Activated effector memory CD4-positive, alpha-beta T cell treated with anti-CD3 and anti-CD28 coated beads, Interleukin-2, amount 50 U/mL, for 16 hours (primary cell): Measurements from ENCODE around the gene IL23R.
A peak's percentile ranks its signal among the peaks of the same experiment; 100 is the strongest.
"Not testable (repeated sequence)": the region's sequence is repeated elsewhere in the genome, so short reads cannot be mapped to it uniquely, and the experiment has no call there.

Experiments
- DNase-seq: peaks from one replicate; pipeline ENCODE4 v3.0.0-alpha.2; 2020

The IL23R gene, protein sequence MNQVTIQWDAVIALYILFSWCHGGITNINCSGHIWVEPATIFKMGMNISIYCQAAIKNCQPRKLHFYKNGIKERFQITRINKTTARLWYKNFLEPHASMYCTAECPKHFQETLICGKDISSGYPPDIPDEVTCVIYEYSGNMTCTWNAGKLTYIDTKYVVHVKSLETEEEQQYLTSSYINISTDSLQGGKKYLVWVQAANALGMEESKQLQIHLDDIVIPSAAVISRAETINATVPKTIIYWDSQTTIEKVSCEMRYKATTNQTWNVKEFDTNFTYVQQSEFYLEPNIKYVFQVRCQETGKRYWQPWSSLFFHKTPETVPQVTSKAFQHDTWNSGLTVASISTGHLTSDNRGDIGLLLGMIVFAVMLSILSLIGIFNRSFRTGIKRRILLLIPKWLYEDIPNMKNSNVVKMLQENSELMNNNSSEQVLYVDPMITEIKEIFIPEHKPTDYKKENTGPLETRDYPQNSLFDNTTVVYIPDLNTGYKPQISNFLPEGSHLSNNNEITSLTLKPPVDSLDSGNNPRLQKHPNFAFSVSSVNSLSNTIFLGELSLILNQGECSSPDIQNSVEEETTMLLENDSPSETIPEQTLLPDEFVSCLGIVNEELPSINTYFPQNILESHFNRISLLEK

DNA sequence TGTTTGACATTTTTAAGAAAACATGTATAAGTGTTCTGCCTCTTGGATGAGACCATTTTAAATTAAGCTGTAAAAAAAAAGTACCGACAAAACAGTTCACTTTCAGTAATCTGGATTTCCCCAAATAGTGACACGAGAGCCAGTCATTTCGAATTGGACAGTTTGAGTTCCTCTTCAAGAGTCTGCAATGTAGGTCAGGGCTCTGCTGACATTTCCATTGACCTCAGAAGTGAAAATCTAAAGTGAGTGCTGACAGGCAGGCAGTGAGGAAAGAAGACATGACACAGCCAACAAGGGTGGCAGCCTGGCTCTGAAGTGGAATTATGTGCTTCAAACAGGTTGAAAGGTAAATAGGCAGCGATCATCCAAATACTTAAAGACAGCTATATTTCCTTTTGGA, at the start of gene IL23R:
Gene IL23R (plus strand): TSS at position 259 of the 400 bp plus-strand sequence. CDS start 1,667 bp downstream, outside the sequence.
- DNase-seq = peak; percentile 70

DNA sequence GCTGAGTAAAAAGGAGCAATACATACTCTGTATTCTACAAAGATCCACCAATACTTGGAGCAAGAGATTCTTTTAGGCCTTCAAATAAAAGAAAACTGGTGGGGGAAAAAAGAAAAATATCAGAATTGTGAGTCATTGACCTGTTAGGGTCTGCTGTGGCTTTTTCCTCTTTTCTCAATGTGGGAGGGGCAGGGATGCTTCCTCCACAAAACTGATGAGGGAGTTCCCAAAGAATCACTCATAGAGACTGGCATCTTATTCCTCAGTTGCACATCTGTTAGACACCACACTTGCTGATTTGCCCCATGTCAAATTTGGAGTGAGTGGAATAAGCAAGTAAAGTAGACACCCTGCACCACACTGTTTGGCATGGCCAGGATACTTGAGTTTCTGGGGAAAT, 48.1 kb upstream of the IL23R start:
- no peak for DNase-seq

DNA sequence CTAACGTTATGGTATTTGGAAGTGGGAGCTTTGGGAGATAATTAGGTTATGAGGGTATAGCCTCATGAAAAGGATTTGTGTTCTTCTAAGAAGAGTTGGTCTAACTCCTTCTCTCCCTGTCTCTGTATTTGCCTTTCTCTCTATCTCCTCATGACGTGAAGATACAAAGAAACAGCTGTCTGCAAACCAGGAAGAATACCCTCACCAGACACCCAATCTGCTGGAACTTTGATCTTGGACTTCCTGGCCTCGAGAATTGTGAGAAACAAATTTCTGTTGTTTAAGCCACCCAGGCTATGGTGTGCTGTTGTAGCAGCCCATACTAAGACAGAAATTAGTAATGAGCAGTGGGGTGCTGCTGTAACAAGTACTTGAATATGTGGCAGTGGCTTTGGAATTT, 47.6 kb upstream of the IL23R start:
- DNase-seq = no peak

DNA sequence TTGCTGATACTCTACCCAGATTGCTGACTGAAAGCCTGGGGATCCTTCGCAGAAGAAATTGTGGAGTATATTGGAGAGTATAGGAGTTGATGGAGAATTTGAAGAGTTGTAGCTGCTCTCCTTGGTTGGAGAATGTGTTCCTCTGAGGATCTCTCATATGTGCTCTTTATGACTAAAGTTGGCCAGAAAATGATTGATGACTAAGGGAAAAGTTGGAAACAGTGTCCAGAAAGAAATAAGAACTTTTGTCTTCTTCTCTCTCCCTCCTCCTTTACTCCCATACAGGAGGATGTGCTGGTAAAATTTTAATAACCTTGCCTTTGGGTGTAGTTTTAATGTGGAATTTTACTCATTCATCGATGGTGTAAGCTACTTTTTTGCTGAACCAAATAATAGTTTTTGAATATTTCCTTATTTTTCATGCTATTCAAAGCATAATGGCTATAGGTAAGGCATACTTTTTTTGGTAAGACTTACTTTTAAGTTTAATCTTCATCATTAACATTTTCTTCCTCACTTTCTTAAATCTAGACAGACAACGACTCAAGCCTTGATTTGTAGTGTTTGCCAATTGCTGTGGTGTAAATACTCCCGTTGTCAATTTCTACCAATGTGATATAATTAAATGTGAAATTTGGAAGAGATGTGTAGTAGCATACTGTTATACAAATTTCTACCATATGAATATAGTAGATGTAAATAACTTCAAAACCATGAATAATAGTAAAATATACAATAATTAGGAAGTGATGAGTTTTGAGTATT, 45.2 kb upstream of the IL23R start:
- DNase-seq = no peak

DNA sequence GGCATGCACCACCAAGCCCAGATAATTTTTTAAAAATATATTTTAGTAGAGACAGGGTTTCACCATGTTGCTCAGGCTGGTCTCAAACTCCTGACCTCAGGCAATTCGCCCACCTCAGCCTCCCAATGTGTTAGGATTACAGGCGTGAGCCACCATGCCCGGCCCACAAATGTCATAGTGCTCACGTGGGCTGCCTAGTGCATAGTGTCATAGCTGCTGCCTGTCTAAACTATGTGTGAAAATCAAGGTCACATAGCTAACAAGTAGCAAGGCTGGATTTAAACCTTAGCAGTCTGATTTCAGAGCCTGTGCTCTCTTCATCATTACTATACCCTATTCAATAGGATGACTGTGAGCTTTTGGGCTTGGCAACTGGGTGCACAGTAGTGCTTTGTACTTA, 41.8 kb upstream of the IL23R start:
- DNase-seq = no peak

DNA sequence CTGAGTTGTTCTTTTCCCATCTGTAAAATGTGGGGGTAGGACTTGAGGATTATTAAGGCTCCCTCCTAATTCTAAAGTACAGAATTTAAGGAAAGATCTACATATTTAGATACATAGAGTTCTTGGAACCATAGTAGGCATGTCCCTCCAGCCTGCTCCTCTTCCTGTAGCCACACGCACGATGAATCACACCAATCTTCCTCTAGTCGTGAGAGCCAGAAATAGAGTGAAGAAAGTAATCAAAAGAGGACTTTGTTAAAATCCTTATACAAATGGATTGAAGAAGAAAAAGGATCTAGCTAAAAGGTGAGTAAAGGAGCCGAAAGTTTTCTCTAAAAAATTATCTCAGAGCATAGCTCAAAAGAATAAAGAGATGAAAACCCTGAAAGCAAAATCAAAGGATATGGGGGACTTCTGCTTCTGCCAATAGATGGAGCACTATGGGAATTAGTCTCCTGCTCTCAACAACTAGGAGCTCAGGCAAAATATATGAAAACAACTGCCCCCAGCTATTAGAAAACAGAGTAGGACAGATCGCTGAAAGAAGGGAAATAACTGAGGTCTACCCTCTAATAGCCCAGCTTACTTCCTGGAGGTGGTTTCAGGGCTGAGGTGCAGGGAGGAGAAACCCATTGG, 40.0 kb upstream of the IL23R start:
- no peak for DNase-seq

DNA sequence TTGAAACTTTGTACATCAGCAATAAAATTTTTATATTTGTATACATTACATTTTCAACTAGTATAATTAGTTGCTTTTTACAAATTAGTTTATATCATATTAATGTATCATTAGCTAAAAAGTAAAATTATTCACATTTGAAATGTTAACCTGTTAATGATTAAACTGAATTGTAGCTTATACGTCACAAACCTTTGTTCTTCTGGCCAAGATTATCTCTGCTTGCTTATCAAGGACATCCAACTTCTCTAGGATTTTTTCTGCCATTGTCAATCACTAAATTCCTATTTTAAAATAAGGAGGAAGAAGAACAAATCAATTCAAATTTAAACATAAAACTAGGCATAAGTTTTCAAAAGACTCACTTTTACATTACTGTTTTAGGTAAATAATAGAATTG, 39.3 kb upstream of the IL23R start:
- DNase-seq = no peak

DNA sequence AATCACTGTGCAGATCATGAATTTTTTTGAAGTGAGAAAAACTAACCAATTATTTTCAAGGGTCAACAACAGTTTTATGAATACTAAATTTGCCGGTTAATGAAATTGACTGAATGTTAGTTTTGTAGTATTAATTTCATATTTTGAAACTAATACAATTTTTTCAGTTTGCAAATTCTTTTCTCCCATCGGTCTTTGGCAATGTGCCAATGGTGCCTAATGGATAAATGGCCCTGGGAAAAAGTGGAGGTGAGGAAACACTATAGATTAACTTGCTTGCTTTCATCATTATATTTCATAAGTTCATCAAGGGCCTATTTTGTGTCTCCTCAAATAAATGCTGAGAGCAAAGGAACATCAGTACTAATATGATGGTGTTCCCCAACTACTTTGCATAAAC, 35.6 kb upstream of the IL23R start:
- DNase-seq = no peak

DNA sequence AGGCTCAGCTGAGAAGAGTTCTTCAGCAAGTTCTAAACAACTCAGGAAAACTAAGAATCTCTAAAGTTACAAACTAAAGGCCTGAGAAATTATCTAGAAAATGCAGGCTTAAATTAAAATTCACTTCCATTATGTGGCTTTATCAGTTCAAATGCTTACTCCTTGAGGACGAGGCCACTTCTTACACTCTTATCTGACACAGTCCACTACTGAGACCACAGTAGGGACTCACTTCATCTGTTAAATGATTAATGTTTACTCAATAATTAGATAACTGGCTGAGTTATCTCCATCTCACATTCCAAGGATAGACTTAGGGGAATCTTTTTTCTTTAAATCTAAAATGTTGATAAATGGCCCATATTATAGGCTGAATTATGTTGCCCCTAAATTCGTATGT, 33.1 kb upstream of the IL23R start:
- DNase-seq = no peak

DNA sequence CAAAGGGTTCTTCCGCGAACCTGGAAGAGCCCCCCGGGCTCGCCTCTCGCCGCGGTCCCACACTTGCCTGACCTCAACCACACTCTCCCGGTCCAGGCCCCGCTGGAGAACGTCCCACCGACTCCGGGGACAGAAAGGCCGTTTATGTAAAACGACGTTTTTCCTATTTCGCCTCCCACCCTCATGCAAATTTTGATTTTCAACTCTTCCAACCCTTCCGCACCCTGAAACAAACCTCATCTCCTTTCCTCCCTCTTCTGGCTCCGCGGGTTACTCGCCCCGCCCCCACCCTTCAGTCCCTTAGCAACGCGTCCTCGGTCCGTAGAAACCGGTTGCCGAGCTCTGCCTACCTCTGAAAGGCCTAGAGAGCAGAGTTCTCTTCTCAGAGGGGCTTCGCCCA, 31.6 kb upstream of the IL23R start, which contains the start of gene C1orf141:
Gene C1orf141 (minus strand): TSS at position 276 of the 400 bp plus-strand sequence. CDS start 7,730 bp downstream, outside the sequence.
- DNase-seq = no peak

DNA sequence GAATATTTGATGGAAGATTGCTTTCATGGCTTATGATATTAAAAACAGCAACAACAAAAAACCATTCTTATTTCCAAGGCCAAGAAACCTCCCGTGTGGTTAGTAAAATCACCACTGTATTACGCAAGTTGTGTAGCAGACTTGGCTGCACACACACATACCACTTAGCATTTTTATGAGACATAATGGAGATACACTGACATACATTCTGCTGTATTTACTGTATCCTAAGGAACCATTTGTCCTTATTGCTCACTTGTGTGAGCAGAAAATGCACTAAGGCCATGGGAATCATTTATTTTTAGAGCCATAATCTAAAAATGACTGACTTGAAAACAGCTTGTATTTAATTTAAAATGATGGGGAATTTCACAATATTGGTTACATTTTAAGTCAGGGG, 30.9 kb upstream of the IL23R start:
- no peak for DNase-seq

DNA sequence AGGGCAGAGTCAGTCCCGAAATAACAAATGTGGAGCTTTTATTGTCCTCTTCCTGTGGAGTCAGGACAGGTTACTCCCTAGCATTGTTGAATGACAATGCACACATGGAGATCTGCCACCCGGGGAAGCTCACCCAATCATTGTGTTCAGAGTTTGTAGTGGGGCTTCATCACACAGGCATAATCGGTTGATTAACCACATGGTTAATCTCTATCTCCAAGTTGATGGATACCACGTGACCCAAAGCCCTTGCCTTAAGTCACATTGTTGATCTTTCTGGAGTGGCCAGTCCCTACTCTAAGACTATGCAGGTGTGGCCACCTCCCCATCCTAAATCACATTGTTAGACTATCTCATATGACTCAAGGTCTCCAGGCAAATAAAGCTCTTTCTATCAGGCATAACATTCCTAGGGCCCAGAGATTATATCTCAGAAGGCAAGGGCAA, 28.9 kb upstream of the IL23R start:
- DNase-seq = no peak

DNA sequence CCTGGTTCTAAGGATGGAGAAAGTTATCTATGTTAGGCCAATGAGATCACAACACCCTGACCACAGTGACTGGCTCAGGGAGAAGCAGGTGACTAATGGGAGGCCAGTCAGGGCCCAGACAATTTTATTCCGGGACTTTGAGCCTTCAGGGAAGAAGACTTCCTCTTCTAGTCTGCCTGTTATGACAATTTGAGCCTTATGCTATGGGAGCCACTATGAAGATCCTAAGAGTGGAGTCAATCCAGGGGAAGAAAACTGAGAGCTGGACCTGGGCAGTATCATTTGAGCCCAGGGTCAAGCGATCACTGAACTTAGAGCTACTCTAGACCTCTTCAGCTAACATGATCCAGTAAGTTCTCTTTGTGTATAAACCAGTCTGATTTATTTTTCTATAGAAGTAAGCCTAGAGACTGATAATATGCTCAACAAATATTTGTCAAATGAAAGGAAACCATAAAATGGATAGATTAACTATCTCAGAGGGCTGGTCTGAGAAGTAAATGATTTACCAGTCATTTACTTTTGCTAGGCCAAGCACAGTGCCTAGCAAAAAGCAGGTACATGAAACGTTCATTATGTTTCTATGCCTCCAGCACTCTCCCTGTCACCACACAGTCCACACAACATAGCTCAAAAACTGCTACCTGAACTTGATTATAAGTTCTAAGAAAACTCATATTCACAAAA, 27.3 kb upstream of the IL23R start:
- no peak for DNase-seq

DNA sequence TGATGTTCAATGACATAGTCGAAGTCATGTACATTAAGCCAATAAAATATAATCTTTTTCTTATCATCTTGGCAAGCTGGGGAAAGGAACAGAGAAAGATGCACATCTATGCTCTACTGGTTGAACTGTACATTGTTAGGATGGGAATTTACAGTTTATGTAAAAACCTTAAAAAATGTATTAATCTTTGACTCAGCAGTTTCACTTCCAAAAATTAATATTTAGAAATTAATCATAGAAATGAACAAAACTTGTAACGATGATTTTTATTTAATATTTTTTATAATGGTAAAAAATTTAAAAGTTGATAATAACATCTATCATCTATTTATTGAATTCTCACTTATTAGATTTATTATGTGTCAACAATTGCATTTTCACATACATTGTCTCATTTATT, 25.8 kb upstream of the IL23R start:
- DNase-seq = no peak

DNA sequence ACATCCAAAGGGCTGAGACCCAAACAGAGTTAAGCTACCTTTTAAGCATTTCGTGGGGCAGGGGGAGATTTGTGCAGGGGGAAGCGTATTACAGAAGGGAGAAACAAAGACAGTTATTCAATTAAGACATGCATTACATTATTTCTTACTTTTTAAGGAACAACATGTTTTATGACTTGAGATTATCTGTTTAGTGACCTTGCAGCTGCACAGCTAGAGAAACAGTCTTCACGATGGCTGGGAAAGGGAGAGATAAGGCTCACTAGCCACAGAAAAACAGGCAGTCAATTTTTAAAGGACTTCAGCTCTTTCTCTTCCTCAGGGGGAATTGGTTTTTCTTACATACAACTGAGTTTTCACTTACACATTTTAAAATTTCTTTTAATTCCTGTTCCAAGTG, 24.4 kb upstream of the IL23R start:
- not testable (repeated sequence) for DNase-seq

DNA sequence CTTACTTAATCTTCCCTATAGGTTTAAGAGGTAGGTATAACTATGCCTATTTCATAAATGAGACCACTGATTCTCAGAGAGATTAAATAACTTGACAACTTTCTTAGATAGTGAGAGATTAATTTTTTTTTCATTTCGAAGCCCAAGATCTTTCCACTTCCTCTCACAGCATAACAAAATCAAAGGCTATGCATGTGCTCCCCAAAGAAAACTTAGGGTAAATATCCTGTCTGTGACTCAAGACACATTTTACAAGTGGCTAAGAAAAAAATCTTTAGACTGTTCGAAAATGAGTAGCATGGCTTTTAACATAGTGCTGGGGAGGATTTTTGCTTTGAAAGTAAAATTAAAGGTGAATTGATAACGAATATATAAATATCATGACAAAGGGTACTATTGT, 23.3 kb upstream of the IL23R start:
- no peak for DNase-seq

DNA sequence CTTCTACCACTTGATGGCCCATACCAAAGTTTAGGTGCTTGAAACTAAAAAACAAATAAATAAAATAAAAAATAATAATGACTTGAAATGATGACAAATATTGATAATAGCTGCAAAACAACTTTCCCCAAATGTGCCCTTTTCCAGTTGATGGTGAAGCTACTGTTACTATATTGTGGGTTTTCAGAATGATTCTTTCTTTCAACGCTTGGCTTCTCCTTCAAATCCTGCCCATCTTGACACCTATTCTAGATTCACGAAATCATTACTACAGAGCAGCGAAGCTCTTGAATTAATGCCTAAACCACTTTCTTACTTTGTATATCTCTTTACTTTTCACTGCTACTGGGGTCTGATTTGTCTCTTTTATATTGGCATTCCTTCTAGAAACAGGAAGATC, 22.3 kb upstream of the IL23R start:
- no peak for DNase-seq

DNA sequence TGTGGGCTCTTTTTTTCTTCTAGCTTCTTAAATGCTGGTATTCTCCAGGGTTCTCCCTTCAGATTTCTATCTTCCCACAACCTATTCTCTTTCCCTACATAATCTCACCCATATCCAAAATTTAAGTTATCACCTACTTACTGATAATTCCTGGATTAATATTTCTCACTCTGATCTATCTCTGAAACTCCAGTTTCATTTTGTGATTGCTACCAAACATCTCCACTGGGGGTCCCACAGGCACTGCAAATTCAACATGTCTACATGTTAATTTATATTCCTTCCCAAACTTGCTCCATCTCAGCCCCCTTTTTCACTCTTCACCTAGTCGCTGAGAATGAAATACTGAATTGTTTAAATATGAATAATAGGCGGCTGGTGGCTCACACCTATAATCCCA, 21.6 kb upstream of the IL23R start:
- DNase-seq = no peak

DNA sequence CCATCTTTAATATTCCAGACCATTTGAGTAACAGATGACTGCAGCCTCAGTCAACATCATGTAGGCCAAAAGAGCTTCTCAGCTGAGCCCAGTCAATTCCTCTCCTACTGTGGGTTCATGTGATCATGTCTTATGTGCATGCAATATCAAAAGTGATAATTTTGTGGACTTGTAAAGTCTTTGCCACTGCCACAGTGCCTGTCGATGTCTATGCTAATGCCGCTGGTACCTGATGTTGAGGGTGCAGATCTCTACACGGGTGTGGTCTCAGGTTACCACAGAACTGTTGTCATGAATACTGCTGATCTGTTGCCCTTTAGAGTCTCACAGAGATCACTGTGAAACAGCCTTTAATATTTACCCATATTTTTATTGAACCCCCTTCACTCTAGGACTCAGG, 20.2 kb upstream of the IL23R start:
- DNase-seq = no peak

DNA sequence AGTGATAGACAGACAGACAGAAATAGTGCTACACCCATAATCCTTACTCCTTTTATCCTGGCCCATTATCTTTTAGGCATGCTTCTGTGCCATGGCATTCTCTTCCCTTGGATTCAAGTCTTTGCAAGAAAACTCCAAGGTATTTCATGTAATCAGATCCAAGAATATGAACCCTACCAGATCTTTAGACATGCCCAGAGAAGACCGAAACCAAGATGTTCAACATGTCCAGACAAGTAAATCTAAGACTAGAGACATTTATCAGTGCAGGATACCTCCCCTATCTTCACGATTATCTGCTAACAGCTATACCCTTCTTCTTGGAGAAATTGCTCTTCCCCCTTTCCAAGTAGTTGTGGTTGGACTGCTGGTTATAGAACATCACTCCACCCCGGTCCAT, 19.7 kb upstream of the IL23R start:
- no peak for DNase-seq

DNA sequence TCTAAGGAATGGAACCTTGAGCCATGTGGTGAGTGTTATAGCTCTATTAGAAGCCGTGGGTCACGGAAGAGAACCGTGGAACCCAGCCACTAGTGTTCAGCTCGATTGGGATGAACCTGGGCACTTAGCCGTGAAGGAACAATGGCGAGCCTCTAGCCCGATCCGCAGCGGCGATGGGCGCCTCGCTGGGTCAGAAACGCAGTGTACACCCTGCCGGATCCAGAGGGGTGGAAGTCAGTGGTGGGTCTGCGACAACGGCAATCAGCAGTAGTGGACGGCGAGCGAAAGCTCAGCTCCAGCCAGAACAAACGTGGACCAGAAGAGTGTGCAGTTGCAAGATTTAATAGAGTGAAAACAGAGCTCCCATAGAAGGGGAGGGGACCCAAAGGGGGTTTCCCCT, 18.3 kb upstream of the IL23R start:
- not testable (repeated sequence) for DNase-seq

DNA sequence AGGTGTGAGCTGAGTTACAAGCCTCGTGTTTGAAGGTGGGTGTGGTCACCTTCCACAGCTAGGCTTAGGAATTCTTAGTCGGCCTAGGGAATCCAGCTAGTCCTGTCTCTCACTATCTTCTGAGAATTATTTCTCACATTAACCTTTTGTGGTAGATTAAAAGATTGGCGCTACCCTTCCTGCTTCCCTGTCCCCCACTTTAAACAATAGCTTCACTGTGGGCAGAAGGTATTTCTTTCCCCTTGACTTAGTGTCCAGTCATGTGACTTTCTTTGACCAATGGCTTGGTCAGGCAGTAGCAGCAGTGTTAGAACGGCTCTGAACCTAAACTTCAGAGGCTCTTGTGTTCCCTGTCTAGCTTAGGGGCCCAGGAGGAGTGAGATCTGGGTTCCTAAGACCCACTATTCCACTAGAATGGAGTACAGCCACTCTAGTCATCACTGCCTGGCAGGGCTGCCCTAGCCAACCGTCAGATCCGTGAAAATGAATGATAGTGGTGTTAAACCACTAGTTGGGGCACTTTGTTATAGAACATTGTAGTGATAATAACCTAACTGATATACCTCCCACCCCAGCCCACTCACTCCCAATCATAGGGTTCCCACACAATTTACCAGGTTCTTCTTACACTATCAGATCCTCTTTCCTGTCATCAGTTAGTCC, 17.6 kb upstream of the IL23R start:
- no peak for DNase-seq
